Head of caudate nucleus (tissue), 42 donors: Measurements from ENCODE around the gene AHCYL2.
A peak's percentile ranks its signal among the peaks of the same experiment; 100 is the strongest.
"Not testable (repeated sequence)": the region's sequence is repeated elsewhere in the genome, so short reads cannot be mapped to it uniquely, and the experiment has no call there.

ENCODE experiments used
- DNase-seq, 42 donors: peaks; one replicate each; pipeline versions ENCODE4 v3.0.0 to v3.0.0-alpha.2; 2020 to 2021; ENCODE audit warnings: mixed read lengths in 7 of 42
- intact Hi-C: fragments of 100-400 bp; cut with DNase I; formaldehyde crosslinking; loops from one replicate; pipeline ENCODE4 v1.15.0; 2022

AHCYL2 gene

DNA sequence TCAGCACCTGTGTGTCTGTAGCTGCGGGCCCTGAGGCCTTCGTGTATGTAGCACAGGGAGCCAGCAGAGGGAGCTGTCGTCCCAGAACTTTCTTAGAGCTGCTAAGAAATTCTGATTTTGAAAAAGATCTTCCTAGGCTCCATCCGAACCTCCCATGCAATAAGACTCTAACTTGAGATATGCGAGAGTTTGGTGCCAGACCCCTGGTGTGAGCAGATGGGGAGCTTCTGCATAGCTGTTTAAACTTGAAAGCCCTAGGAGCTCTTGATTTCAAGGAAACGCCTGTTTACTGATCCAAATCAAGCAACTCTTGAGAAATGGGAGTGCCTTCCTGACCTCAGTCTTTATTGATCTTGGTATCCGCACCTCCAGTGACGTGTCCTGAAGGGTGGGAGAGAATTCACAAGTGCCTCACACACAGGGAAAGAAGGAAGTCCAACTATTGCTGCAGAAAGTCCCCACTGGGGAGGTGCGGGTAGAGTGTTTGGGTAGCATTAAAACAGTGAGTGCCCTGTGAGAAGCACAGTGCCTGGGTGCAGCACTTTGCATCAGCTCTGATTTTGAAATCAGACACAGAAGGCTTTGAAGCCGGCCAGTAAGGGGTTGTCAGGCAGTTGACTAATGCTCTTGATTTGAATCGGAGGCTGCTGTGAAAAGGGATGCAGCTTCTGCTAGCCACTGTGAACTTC is 143.0 kb downstream of the AHCYL2 start:
- intact Hi-C loops = loop anchor here (5.0 to 10.0 kb wide), 2 partner anchors 104 to 267 kb away; no protein-coding TSS in a partner anchor
- peak; percentile 59 to 92 (median 84) for DNase-seq

- intact Hi-C loops = loop anchor here (5.0 to 10.0 kb wide), 2 partner anchors 104 to 266 kb away; no protein-coding TSS in a partner anchor
- DNase-seq = no peak
These were observed 143.7 kb downstream of the AHCYL2 start for GRCh38 chr7:129368389-129368986.

- intact Hi-C loops = loop anchor here (5.0 to 10.0 kb wide), 2 partner anchors 103 to 265 kb away; no protein-coding TSS in a partner anchor
- not testable (repeated sequence) for DNase-seq
These were observed 144.6 kb downstream of the AHCYL2 start for GRCh38 chr7:129369447-129369846.

DNA sequence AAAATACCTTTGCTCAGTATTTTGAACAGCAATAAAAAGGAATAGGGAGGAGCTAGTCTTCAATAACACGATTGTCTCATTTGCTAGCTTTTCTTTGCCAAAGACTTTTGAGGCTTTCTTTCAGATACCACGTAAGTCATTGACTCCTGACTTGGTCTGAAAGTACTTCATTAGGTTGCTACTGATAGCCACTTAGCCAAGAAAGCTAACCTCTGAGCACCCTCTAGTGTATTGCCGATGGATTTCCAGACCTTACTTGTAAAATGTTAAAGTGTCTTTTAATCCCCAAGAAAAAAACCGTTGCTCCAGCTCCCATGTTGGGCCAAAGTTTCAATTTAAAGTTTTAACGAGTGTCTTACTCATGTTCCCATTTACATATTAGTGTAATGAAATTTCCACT is 146.0 kb downstream of the AHCYL2 start:
- intact Hi-C loops = loop anchor here (10.0 kb wide), 1 partner anchor 84 kb away; no protein-coding TSS in a partner anchor
- DNase-seq = no peak

DNA sequence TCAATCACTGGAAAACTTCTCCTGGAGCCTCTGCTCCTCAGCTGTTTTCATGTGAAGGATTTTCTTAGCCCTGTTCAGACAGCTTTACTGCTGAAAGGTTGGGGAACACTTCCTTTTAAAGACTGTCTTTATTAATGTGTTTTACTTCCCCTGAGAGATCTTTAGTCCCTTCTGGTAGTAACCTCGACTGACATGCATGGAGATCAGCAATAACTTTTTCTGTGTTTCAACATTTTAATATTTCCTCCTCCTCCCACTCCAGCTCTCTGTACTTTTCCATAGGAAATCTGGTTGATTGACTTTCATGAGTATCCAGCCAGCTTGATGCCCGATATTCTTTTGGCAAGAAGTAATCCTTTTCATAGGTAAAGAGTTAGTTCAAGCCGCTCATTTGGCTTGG is 146.7 kb downstream of the AHCYL2 start:
- DNase-seq = no peak
- intact Hi-C loops = loop anchor here (10.0 kb wide), 1 partner anchor 83 kb away; no protein-coding TSS in a partner anchor

GRCh38 chr7:129373651-129374428 is 149.0 kb downstream of the AHCYL2 start:
- intact Hi-C loops = loop anchor here (10.0 kb wide), 1 partner anchor 81 kb away; no protein-coding TSS in a partner anchor
- DNase-seq = no peak

- intact Hi-C loops = loop anchor here (10.0 kb wide), 1 partner anchor 79 kb away; no protein-coding TSS in a partner anchor
- peak in 1 of 42 donors; percentile 16 for DNase-seq
These were observed 150.5 kb downstream of the AHCYL2 start for GRCh38 chr7:129375141-129375938.

- peak in 17 of 42 donors; percentile 20 to 69 (median 35) for DNase-seq
- intact Hi-C loops = loop anchor here (10.0 kb wide), 1 partner anchor 79 kb away; no protein-coding TSS in a partner anchor
These were observed 151.4 kb downstream of the AHCYL2 start for GRCh38 chr7:129376076-129376777.

DNA sequence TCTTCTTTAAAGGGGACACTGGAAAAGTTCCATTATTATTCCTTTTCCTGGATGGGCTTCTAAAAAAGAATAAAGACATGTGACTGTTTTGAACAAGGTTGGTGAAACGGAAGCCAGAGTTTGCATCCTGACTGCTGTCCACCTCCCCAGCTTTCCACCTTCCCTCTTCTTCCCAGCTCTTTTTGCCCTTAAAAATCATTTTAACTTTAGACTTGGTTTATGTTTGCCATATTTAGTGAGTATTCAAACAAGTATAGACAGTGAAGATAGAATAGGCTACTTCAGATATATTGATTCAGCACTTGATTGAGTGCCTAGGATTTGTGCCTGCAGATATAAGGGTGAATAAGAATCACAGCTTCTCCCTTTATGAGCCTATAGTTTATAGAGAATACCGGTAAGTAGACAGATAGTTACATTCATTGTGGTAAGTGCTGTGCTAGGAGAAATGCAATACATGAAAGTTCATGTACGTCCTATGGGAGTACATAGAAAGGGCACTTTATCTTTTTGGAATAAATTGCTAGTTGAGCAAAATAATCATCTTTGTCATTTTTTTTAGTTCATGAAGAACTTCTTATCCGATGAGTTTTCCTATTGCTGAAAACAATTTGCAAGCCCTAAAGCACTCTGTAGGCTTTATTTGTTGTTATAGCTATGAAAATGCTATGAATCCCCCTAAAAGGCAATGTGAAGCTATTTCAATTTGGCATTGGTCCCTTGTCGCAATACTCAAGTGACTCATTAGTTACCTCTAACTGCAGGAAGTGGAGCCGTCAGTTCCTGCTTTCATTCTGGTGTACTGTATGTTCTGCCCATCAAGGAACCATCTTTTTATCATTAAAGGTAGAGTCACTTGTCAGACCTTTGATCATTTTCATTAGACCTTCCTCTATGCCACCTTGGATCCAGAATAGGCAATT is 152.2 kb downstream of the AHCYL2 start:
- no peak for DNase-seq
- intact Hi-C loops = loop anchor here (10.0 kb wide), 1 partner anchor 78 kb away; no protein-coding TSS in a partner anchor

- no peak for DNase-seq
- intact Hi-C loops = no loop called here
These were observed 157.1 kb downstream of the AHCYL2 start for GRCh38 chr7:129381710-129382484.

- no peak for DNase-seq
- intact Hi-C loops = no loop called here
These were observed 158.8 kb downstream of the AHCYL2 start for GRCh38 chr7:129383542-129384132.

DNA sequence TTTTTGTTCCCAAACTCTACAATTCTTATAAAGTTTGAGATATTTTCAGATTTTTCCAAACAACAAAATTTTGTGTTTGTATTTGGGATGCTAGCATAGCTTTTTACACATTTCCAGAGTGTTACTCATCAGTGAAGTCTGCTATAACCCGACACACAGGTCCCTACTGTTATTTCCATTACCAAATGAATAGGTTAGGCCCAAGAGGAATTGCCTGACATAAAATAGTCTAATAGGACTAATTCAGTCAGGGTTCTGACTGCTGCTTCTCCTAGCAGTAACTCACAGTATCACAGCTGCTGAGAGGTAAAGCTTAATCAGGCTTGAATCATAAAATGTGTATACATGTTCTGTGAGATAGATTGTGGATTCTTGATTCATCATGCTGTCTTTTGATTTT is 160.3 kb downstream of the AHCYL2 start:
- intact Hi-C loops = no loop called here
- no peak for DNase-seq

GRCh38 chr7:129385598-129385997 is 160.8 kb downstream of the AHCYL2 start:
- intact Hi-C loops = no loop called here
- no peak for DNase-seq

DNA sequence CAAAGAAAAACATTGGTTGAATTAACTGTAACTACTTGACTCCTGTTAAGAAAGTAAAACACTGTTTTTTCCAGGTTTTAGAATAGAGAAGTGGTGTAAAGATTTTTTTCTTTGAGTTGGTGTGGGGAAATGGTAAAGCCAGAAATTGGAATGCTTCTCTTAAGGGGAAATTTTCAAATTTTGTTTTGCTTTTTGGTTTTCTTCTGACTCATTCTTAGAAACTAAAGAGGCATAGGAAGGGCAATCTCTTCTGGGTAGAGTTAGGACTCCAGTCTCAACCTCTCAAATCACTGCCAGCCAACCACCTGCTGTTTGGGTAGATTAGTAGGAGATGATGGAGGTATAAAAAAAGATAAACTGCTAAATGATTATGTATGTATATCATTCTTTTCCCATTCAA is 161.7 kb downstream of the AHCYL2 start:
- no peak for DNase-seq
- intact Hi-C loops = no loop called here

GRCh38 chr7:129387537-129387936 is 162.7 kb downstream of the AHCYL2 start:
- intact Hi-C loops = no loop called here
- no peak for DNase-seq
